Measurements from ENCODE around the gene COG5. TPM values are rescaled to one million over a fixed set of nuclear protein-coding genes. Genes with fewer than 3 reads are reported as not detected.

Gene COG5
- total RNA-seq, 4 donors from 2014 or later: 49.9 to 58.2 (median 54.5) TPM

DNA sequence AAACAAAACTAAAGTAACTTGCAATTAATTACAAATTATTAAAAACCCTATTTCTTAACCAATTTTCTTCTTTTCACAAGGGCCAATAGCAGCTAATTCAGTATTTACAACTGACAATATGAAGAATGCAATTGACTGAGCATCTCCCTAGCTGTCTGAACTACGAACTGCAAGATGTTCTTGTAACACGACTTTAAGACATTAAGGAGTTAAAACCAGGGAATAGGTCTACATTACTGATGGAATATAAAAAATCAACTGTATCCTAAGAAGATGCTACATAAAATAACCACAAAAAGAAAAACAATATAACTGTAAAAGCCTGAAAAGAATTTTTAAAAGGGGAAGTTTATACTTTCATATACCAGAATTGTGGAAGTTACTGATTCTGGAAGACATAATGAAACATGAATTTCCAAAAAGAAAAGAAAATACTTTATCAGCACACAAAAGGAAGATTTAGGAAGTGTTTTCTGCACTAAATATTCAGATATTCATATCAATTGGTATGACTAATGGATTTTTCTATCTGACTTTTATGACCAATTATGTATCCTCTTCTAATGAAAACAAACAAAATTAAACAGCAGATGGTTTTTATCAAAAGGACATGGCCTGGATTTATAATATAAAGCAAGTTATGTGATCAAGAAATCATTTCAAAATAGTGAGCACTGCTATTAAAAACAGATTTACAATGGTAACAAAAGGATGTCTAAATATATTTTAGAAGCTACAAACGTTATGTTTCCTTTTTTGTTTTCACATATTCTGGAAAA is 92.2 kb downstream of the COG5 start:
- TF ChIP-seq, protein P1, sequence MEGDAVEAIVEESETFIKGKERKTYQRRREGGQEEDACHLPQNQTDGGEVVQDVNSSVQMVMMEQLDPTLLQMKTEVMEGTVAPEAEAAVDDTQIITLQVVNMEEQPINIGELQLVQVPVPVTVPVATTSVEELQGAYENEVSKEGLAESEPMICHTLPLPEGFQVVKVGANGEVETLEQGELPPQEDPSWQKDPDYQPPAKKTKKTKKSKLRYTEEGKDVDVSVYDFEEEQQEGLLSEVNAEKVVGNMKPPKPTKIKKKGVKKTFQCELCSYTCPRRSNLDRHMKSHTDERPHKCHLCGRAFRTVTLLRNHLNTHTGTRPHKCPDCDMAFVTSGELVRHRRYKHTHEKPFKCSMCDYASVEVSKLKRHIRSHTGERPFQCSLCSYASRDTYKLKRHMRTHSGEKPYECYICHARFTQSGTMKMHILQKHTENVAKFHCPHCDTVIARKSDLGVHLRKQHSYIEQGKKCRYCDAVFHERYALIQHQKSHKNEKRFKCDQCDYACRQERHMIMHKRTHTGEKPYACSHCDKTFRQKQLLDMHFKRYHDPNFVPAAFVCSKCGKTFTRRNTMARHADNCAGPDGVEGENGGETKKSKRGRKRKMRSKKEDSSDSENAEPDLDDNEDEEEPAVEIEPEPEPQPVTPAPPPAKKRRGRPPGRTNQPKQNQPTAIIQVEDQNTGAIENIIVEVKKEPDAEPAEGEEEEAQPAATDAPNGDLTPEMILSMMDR (IDR thresholded peaks at IDR 0.05; ENCODE audit: low read depth): no peak

DNA sequence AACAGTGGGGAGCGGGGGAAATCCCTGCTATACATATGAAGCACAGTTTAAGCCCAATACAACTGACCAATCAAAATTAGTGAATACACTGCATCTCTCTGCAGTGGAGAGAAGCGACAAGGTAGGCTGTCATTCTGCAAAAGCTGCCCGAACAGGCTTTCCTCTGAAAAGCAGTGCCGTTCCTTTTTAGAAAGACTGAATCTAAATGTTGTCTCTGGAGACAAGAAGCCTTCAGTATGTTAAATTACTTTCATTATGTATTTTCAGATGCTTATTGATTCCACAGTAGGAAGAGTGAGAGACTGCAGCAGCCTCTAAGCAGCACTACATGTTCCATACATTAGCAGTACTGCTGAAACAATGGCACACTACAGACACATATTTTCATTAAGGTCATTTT is 93.8 kb downstream of the COG5 start, which contains the start of gene GPR22:
GPR22 (plus strand) TSS at position 129 of the 400 bp plus-strand sequence. CDS start 4,004 bp downstream, outside the sequence.
- TF ChIP-seq, protein P1 (IDR thresholded peaks at IDR 0.05; ENCODE audit: low read depth): no peak

DNA sequence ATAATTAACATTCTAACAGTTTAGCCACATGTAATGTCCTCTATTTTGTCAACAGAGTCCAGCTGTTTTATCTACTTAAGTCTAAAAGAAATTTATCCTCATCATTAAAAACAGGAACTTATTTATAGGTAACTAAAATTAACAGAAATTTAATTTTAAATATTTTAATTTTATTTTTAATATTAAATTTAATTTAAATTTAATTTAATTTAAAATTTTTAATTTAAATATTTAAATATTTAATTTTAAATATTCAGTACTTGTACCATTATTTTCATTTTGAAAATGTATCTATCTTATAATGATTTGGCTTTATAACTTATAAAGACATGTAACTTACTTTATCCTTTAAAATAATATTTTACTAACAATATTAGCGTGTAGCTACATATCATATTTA is 94.9 kb downstream of the COG5 start:
- TF ChIP-seq, protein P1 (IDR thresholded peaks at IDR 0.05; ENCODE audit: low read depth): no peak

DNA sequence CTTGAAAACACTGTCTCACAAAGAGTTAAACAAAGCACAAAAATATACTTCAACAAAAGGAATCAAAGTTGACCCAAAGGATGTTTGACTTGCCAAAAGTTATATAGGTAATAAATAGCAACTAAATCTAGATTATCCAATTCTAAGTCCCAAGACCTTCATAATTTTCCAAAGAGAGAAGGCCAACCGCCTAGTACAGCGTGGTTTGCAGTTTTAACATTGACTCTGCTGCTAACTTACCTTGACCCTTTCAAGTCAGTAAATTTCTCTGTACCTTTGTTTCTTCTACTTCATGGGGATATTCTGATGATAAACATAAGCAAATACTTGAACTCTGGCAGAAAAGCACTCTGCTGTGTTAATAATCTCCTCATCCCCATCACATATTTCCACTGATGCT is 95.7 kb downstream of the COG5 start:
- TF ChIP-seq, protein P1 (IDR thresholded peaks at IDR 0.05; ENCODE audit: low read depth): no peak

DNA sequence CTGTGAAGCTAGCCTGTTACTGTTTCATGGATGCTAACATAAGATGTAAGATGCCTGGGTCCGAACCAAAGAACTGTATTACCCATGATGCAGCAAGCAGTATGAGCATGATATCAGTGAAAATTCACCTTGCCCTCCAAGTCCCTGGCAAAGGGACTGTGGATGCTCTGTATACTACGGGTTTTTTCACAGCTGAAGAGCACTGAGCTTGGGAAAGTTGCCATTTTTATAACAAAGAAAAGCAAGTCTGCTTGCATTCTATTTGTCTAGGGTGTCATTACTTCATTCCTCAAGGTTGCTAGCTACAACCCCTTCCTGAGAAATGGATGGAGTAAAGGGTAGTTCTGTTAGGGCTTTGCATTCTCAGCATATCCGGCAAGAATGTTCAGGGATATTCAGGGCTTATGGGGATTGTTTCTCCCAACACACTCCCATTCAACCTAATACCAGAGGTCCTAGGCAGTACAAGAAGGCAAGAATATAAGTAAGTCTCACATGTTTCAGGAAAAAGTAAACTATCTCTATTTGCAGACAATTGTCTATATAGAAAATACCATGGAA is 99.0 kb downstream of the COG5 start:
- TF ChIP-seq, protein P1 (IDR thresholded peaks at IDR 0.05; ENCODE audit: low read depth): no peak

DNA sequence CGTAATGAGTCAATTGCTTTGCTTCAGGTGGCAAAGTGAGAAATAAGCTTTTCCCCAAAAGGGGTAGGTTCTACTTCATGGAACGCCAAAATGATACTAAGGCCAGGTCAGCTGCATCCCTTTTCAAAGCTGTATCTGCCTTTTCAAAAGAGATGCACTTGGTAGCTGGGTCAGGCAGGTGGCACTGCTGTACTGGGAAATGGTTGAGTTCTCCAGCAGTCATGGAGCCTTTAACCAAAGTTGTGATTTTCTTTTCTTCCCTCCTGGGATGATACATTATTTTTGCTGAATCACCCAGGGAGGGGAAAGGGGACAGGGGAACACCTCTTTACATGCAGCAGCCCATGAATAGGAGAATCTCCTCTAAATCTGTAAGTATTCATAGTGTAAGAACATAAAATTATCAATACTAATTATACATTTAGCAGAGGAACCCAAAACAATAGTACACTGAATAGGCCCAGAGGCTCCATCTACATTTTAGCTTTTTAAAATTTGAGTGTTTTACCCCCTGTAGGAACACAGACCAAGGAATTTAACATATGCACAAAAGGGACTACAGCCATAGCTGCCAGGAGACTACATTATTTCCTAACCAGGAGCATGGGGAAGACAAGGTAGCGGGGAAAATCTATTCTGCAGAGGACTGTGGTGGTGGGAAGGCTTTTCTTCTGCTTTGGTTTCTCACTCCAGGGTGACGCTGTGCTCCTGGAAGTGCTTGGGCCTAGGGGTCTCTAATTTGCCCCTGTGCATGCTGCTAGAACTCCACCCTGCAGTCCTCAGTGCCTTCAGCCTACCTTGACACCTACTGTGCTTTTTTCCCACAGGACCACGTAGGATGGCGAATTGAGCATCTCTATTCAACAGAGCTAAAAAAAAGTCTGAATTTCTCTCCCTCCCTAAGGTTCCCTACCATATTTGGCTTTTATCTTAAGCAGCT is 100.3 kb downstream of the COG5 start:
- TF ChIP-seq, protein P1 (IDR thresholded peaks at IDR 0.05; ENCODE audit: low read depth): no peak
